Measurements from ENCODE around the gene POLH.

DNA sequence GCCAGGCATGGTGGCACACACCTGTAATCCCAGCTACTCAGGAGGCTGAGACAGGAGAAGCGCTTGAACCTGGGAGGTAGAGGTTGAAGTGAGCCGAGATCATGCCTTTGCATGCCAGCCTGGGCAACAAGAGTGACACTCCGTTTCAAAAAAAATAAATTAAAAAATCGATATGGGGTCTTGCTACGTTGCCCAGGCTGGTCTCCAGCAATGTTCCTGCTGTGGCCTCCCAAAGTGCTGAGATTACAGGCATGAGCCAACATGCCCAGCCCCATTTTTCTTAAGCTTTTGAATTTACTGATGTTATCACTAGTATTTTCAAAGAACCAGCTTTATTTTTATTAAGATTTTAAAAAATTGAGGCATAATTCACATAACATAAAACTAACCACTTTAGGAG is 35.5 kb upstream of the POLH start:
- TF ChIP-seq, protein P1, sequence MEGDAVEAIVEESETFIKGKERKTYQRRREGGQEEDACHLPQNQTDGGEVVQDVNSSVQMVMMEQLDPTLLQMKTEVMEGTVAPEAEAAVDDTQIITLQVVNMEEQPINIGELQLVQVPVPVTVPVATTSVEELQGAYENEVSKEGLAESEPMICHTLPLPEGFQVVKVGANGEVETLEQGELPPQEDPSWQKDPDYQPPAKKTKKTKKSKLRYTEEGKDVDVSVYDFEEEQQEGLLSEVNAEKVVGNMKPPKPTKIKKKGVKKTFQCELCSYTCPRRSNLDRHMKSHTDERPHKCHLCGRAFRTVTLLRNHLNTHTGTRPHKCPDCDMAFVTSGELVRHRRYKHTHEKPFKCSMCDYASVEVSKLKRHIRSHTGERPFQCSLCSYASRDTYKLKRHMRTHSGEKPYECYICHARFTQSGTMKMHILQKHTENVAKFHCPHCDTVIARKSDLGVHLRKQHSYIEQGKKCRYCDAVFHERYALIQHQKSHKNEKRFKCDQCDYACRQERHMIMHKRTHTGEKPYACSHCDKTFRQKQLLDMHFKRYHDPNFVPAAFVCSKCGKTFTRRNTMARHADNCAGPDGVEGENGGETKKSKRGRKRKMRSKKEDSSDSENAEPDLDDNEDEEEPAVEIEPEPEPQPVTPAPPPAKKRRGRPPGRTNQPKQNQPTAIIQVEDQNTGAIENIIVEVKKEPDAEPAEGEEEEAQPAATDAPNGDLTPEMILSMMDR (IDR thresholded peaks at IDR 0.05; ENCODE audit: poor library complexity) = no peak
- TF ChIP-seq EZH2 (IDR thresholded peaks at IDR 0.05; ENCODE audit: borderline replicate concordance) (no peak), EZH2phosphoT487 (IDR thresholded peaks at IDR 0.05; ENCODE audit: low read depth, severe bottlenecking, unreplicated experiment) (no peak)

Data from hepatocyte (in vitro differentiated cells).